Measurements from ENCODE around the gene CIZ1.

The CIZ1 gene

DNA sequence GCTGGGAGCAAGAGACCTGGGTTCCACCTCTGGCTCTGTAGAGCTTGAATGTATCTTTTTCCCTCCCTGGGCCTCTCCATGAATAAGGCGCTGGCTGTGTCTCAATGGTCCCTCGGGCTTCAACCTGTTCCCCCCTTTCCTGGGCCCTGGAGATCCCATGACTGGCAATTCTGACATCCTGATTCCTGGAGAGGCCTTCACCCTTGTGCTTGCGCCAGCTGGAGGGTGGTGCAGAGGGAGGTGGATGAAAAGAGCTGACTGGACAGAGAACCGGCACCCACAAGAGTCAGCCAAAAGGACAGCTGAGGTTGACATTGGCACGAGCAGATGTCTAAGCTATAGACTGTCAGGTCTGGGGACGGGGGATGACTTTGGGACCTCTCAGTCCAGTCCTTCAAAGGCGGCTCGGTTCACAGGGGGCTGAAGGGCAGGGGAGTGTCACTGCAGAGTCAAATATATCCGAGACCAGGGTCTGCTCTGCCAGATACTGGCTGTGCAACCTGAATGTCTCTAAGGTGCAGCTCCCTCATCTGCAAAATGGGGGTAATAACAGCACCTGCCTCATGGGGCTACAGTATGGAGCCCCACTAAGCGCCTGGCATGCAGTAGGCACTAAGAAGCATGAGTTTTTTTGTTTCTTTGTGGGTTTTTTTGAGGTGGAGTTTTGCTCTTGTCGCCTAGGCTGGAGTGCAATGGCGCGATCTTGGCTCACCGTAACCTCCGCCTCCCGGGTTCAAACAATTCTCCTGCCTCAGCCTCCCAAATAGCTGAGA, 25.6 kb upstream of the CIZ1 start:
- Mint-ChIP-seq H3K4me3 (no peak overlapping the region), H3K4me1 (peaks cover 11% of the 10 kb centered on the region), H3K27ac (no peak overlapping the region), H3K9me3 (no peaks in the 10 kb centered on the region), H3K36me3 (no peaks in the 10 kb centered on the region)
- no peak for DNase-seq (ENCODE audit: low spot score in 2 of 2)
- ATAC-seq: no peak

DNA sequence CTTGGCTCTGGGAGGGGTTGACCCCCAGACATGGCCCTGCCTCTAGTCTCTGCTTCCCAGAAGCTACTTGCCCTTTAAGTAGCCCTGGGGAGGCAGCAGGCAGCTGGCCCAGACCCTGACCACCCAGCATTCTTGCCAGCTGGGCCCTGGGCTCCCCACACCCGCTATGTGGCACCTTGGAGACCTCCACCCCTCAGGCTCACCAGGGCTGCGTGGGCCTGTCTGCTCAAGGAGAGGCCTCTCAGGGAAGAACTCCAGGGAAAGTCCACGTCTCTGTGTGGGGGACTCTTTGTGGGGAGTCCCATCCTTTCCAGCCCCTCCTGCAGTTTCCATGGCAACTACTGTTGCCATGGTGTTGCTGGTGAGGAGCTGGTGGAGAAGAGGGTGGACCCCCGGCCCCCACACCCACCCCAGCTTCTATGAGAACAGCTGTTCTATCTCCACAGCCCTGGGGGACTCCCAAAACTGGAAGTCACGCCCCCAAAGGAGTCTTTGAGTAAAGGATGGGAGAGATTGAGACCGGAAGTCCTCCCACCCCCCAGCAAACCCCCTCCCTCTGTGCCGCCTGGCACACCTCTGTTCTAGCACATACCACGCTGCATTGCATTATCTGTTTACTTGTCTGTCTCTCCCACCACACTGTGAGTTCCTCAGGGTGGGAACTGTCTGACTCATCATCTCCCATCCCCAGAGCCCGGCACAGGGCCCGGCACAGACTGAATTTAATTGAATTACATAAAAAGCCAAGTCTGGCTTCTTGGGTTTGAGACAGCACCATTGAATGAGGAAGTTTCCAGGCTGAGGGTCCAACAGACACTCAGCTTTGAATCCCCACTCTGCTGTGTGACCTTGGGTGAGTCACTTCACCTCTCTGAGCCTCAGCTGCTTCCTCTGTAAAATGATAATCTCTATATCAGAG, 24.4 kb upstream of the CIZ1 start:
- Mint-ChIP-seq H3K27ac (peak overlapping the region; percentile 80), H3K4me1 (peaks cover 11% of the 10 kb centered on the region), H3K4me3 (no peak overlapping the region), H3K36me3 (no peaks in the 10 kb centered on the region), H3K9me3 (no peaks in the 10 kb centered on the region)
- ATAC-seq (no peak), DNase-seq (ENCODE audit: low spot score in 2 of 2) (no peak)

GRCh38 chr9:128214571-128215490, 23.5 kb upstream of the CIZ1 start:
- DNase-seq (ENCODE audit: low spot score in 2 of 2): no peak
- no peaks in the 10 kb centered on the region for H3K9me3 Mint-ChIP-seq
- no peak for ATAC-seq
- no peaks in the 10 kb centered on the region for H3K36me3 Mint-ChIP-seq
- no peak overlapping the region for H3K27ac Mint-ChIP-seq
- H3K4me3 Mint-ChIP-seq: no peak overlapping the region
- peaks cover 11% of the 10 kb centered on the region for H3K4me1 Mint-ChIP-seq

DNA sequence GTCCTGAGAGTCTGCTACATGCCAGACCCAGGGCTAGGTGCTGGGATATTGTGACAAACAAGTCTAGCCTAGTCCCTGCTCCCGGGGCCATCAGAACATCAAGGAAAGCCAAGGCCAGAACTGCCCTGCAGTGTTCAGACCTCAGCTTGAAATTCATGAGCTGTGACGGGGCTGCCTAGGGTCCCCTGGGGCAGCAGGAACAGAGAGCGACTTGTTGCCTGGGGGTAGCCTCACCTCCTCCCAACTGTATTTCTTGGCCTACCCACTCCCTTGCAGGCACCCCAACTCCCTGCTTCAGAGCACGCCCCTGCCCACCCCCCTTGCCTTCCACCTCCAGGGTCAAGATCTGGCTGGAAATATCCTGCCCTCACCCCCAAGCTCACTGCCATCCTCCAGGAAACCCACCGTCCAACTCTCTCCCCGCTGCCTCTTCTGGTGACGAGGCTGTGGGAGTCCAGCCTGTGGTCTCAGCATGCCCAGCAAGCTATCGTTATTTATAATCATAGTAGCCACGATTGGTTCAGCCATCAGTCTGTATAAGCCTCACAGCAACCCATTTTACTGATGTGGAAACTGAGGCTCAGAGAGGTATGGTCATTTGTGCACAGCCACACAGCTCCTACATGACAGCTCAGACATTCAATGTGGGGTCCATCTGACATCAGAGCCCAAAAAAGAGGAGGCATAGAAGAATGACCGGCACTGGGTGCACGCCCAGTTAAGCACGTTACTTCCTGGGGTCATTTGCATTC, 22.6 kb upstream of the CIZ1 start:
- Mint-ChIP-seq H3K4me1 (peaks cover 10% of the 10 kb centered on the region), H3K9me3 (no peaks in the 10 kb centered on the region), H3K4me3 (no peak overlapping the region), H3K36me3 (no peaks in the 10 kb centered on the region), H3K27ac (no peak overlapping the region)
- no peak for ATAC-seq
- DNase-seq (ENCODE audit: low spot score in 2 of 2): no peak

DNA sequence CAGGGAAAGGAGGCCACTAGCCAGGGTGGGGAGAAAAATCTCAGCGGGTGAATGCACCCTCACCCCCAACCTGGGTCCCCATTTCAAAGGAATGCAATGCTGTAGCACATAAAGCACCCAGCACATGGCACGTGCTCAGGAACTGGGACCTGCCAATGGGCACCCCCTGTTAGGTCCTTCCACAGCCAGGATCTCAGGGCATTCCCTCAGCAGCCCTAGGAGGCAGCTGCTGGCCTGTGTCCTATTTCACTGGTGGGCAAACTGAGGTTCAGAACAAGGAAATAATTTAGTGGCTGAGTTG, 20.6 kb upstream of the CIZ1 start:
- peak overlapping the region; percentile 11 for H3K27ac Mint-ChIP-seq
- DNase-seq (ENCODE audit: low spot score in 2 of 2): no peak
- no peak for ATAC-seq
- H3K4me1 Mint-ChIP-seq: no peaks in the 10 kb centered on the region
- H3K4me3 Mint-ChIP-seq: no peak overlapping the region
- H3K36me3 Mint-ChIP-seq: no peaks in the 10 kb centered on the region
- H3K9me3 Mint-ChIP-seq: no peaks in the 10 kb centered on the region

- peak overlapping the region; percentile 11 for H3K27ac Mint-ChIP-seq
- H3K4me3 Mint-ChIP-seq: no peak overlapping the region
- no peak for DNase-seq (ENCODE audit: low spot score in 2 of 2)
- H3K36me3 Mint-ChIP-seq: no peaks in the 10 kb centered on the region
- no peaks in the 10 kb centered on the region for H3K9me3 Mint-ChIP-seq
- H3K4me1 Mint-ChIP-seq: no peaks in the 10 kb centered on the region
- no peak for ATAC-seq
These were observed 20.0 kb upstream of the CIZ1 start for GRCh38 chr9:128211186-128211980.

- Mint-ChIP-seq H3K4me1 (peaks cover 5% of the 10 kb centered on the region), H3K9me3 (no peaks in the 10 kb centered on the region), H3K4me3 (no peak overlapping the region), H3K36me3 (no peaks in the 10 kb centered on the region), H3K27ac (no peak overlapping the region)
- no peak for ATAC-seq
- no peak for DNase-seq (ENCODE audit: low spot score in 2 of 2)
These were observed 17.7 kb upstream of the CIZ1 start for GRCh38 chr9:128208946-128209669.

- no peak for ATAC-seq
- no peaks in the 10 kb centered on the region for H3K9me3 Mint-ChIP-seq
- H3K4me1 Mint-ChIP-seq: peaks cover 5% of the 10 kb centered on the region
- H3K27ac Mint-ChIP-seq: no peak overlapping the region
- H3K36me3 Mint-ChIP-seq: no peaks in the 10 kb centered on the region
- DNase-seq (ENCODE audit: low spot score in 2 of 2): no peak
- no peak overlapping the region for H3K4me3 Mint-ChIP-seq
These were observed 17.0 kb upstream of the CIZ1 start for GRCh38 chr9:128208386-128208785.

GRCh38 chr9:128206916-128207910, 15.8 kb upstream of the CIZ1 start:
- H3K4me1 Mint-ChIP-seq: peaks cover 14% of the 10 kb centered on the region
- DNase-seq (ENCODE audit: low spot score in 2 of 2) (no peak), ATAC-seq (no peak)
- H3K36me3 Mint-ChIP-seq: no peaks in the 10 kb centered on the region
- no peak overlapping the region for H3K27ac Mint-ChIP-seq
- H3K9me3 Mint-ChIP-seq: no peaks in the 10 kb centered on the region
- H3K4me3 Mint-ChIP-seq: no peak overlapping the region

GRCh38 chr9:128206484-128206883, 15.1 kb upstream of the CIZ1 start:
- no peak for DNase-seq (ENCODE audit: low spot score in 2 of 2)
- H3K4me1 Mint-ChIP-seq: peaks cover 21% of the 10 kb centered on the region
- no peak overlapping the region for H3K4me3 Mint-ChIP-seq
- no peaks in the 10 kb centered on the region for H3K9me3 Mint-ChIP-seq
- H3K36me3 Mint-ChIP-seq: no peaks in the 10 kb centered on the region
- ATAC-seq: no peak
- H3K27ac Mint-ChIP-seq: no peak overlapping the region

DNA sequence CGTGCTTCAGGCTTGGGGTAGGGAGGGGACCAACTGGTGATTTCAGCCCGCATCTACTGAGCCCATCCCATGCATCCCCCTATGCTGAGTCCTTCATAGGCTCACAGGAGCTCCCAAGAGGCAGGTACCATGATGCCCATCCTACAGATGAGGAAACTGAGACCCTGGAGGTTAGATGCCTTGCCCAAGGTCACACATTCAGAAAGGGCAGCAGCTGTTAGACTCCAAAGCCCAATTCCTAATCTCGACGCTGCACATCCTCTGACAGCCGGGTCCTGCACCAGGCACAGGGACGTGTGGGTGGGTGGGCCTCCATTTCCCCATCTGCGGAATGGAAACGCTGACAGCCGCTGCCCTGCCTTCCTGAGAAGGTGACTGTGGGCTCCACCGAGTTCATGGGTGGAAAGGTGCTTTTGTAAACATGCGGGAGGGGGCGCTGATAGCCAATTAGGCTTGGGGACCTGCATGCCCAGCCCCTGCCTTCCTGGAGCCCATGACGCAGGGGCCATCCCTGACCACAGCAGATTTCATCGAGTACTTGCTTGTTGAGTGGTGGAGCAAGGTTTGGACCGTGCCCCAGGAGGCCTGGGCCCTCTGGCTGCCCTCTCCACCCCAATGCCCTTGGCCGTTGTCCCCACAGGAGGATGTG, 14.0 kb upstream of the CIZ1 start:
- Mint-ChIP-seq H3K36me3 (no peaks in the 10 kb centered on the region), H3K27ac (no peak overlapping the region), H3K4me1 (peaks cover 21% of the 10 kb centered on the region), H3K9me3 (no peaks in the 10 kb centered on the region), H3K4me3 (no peak overlapping the region)
- ATAC-seq (no peak), DNase-seq (ENCODE audit: low spot score in 2 of 2) (no peak)

DNA sequence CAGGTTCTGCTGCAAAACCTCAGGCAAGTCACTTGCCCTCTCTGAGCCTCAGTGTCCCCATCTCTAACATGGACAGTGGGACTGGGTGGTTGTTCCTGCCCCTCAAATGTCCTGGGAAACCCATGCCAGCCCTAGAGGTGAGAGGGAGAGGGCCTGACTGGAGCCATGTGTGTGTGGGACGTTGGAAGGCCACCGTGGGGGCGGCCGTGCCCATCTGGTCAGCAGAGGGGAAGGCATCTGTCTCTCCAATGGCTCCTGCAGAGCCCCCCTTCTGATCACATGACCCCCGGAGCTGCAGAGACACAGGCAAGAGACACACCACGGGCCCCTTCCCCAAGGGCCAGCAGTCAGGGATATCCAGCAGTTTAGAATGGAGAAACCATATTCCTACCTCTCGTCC, 13.5 kb upstream of the CIZ1 start:
- no peaks in the 10 kb centered on the region for H3K36me3 Mint-ChIP-seq
- H3K9me3 Mint-ChIP-seq: no peaks in the 10 kb centered on the region
- peak overlapping the region; percentile 60 for H3K4me3 Mint-ChIP-seq
- no peak overlapping the region for H3K27ac Mint-ChIP-seq
- ATAC-seq: no peak
- peaks cover 21% of the 10 kb centered on the region for H3K4me1 Mint-ChIP-seq
- no peak for DNase-seq (ENCODE audit: low spot score in 2 of 2)
